Mucosa of rectum (tissue), 2 donors: ENCODE data around the gene RBBP7.

Experiments
- H3K27ac ChIP-seq, 2 donors: one replicate each; pipeline ENCODE4 v1.7.0; 2013; ENCODE audit warnings: inconsistent platforms in 2 of 2, low read depth in 2 of 2, low read length in 2 of 2
- H3K27me3 ChIP-seq, 2 donors: one replicate each; pipeline ENCODE4 v1.7.0; 2013; ENCODE audit warnings: low read length in 2 of 2; ENCODE audit not compliant: control insufficient read depth in 2 of 2, insufficient read depth in 2 of 2
- H3K36me3 ChIP-seq, 2 donors: one replicate each; pipeline ENCODE4 v1.7.0; 2013; ENCODE audit warnings: low read length in 2 of 2; ENCODE audit not compliant: control insufficient read depth in 2 of 2, insufficient read depth in 2 of 2
- H3K4me1 ChIP-seq, 2 donors: one replicate each; pipeline ENCODE4 v1.7.0; 2013; ENCODE audit warnings: low read length in 2 of 2, mild to moderate bottlenecking in 1 of 2; ENCODE audit not compliant: control insufficient read depth in 2 of 2, insufficient read depth in 2 of 2
- H3K4me3 ChIP-seq, 2 donors: one replicate each; pipeline ENCODE4 v1.7.0; 2013; ENCODE audit warnings: low read length in 2 of 2
- H3K9ac ChIP-seq, 2 donors: one replicate each; pipeline ENCODE4 v1.7.0; 2013; ENCODE audit warnings: low read length in 2 of 2, low read depth in 1 of 2, mild to moderate bottlenecking in 1 of 2
- H3K9me3 ChIP-seq, 2 donors: one replicate each; pipeline ENCODE4 v1.7.0; 2013; ENCODE audit warnings: low read length in 2 of 2; ENCODE audit not compliant: control insufficient read depth in 2 of 2
- donor health status: healthy.
- donor health status: Normal muscosa, but diverticular disease.

RBBP7 gene

DNA sequence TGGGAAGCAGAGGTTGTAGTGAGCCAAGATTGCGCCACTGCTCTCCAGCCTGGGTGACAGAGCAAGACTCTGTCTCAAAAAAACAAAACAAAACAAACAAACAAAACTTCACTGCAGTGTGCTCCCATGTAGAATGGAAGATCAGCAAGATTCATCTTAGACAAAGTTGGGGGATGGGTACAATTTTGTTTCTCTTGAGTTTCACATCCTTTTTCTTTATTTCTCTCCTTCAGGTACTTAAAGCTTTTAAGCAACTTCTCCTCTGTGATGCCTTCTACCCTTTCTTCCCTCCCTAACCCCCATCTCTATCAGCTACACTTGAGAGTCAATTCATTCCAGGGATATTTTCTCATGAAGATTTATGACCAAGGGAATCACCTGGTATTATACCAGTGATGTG lies 15.5 kb upstream of the RBBP7 start:
- Histone ChIP-seq H3K9ac (no peak overlapping the region), H3K4me3 (no peak overlapping the region), H3K36me3 (no peaks in the 10 kb centered on the region), H3K27ac (no peak overlapping the region), H3K4me1 (peaks cover 3 to 6% of the 10 kb centered on the region in 2 donors), H3K9me3 (no peaks in the 10 kb centered on the region), H3K27me3 (peaks cover 4 to 14% of the 10 kb centered on the region in 2 donors)

DNA sequence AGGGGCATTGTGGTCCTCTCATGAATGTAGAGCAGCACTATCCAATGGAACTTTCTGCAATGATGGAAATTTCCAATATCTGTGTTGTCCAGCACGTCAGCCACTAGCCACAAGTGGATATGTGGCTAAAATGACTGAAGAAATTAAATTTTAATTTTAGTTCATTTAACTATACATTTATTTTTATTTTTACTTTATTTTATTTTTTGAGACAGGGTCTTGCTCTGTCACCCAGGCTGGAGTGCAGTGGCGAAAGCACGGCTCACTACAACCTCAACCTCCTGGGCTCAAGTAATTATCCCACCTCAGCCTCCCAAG lies 13.3 kb upstream of the RBBP7 start:
- H3K27me3 ChIP-seq: peaks cover 4 to 14% of the 10 kb centered on the region in 2 donors
- peaks cover 3 to 6% of the 10 kb centered on the region in 2 donors for H3K4me1 ChIP-seq
- no peaks in the 10 kb centered on the region for H3K9me3 ChIP-seq
- H3K36me3 ChIP-seq: no peaks in the 10 kb centered on the region
- peak overlapping the region in 1 of 2 donors; percentile 67 for H3K4me3 ChIP-seq
- H3K9ac ChIP-seq: no peak overlapping the region
- H3K27ac ChIP-seq: no peak overlapping the region

DNA sequence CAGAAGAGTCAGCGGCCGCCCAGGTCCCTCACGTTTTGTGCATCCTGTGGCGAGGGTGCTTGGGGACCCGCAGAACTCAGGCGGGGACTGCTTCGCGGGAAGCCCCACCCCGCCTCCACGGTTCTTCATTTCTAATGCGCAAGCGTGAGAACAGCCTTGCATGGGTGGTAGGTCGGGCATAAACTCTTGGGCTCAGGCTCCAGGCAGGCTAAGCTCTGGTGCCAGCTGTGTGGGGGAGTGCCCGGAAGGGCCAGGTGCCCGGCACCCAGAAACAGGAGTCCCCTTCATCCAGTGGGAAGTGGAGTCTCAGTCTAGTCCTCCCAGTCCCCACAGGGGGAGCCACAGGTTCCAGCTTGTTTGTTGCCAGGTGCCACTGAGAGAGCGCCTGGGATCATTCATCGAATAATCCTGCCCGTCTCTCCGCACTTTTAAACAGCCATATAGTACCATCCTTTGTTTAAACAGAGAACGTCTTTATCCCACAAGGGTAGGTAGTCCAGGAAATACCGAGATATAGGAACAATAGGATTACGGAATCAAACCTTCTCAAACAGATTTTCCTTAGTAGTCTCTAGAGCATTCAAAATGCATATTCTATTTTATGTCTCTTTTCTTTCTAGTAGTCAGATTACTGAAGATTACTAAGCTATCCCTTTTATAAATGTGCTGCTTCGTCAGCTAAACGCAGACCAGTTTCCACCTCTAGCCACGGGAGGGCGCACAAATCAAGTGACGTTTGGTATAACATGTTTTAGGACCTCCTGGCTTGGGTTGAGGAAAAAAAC lies 12.7 kb upstream of the RBBP7 start:
- Histone ChIP-seq H3K27ac (peak overlapping the region; percentile 60 to 71), H3K9me3 (no peaks in the 10 kb centered on the region), H3K27me3 (peaks cover 4 to 14% of the 10 kb centered on the region in 2 donors), H3K4me1 (peaks cover 3 to 6% of the 10 kb centered on the region in 2 donors), H3K36me3 (no peaks in the 10 kb centered on the region), H3K4me3 (peak overlapping the region; percentile 65 to 67), H3K9ac (peak overlapping the region; percentile 43 to 53)

DNA sequence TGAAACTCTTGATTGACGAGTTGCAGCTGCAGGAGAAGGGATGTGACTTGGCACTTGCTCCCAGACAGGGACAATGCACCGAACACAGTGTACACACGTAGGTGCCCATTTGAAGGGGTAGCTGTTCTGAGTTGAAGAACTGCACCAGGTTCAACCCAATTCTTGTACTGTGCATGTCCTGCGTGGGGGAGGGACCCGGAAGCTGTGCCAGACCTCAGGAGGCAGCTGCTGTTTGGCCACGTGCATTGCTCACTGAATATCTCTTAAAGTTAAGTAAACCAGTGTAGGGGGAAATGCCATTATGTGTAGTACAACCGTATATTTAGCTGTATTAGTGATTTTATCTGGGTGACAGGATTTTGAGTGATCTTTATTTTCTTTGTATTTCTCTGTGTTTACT lies 12.0 kb upstream of the RBBP7 start:
- Histone ChIP-seq H3K4me3 (peak overlapping the region; percentile 27 to 45), H3K9ac (peak overlapping the region in 1 of 2 donors; percentile 2), H3K27ac (no peak overlapping the region), H3K36me3 (no peaks in the 10 kb centered on the region), H3K27me3 (peaks cover 4 to 15% of the 10 kb centered on the region in 2 donors), H3K9me3 (no peaks in the 10 kb centered on the region), H3K4me1 (peaks cover 3 to 6% of the 10 kb centered on the region in 2 donors)

DNA sequence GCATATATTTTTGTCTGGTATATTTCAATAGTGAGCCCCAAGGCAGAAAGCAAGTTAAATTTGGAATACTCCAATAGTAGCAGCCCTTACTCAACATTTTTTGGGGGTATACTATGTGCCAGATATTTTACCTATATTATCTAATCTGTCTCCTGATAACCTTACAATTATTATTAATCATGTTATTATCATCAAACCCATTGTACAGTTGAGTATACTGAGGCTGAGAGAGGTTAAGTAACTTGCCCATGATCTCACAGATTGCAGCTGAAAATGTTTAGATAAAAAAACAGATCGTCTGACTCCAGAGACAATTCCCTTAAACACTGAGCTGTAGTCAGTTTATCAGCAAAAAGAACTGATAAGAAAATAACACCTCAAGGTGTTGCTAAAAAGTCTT lies 6.5 kb upstream of the RBBP7 start:
- H3K27me3 ChIP-seq: peaks cover 0 to 10% of the 10 kb centered on the region in 2 donors
- H3K4me3 ChIP-seq: no peak overlapping the region
- H3K4me1 ChIP-seq: no peaks in the 10 kb centered on the region
- H3K27ac ChIP-seq: no peak overlapping the region
- H3K9me3 ChIP-seq: no peaks in the 10 kb centered on the region
- H3K36me3 ChIP-seq: no peaks in the 10 kb centered on the region
- H3K9ac ChIP-seq: no peak overlapping the region

DNA sequence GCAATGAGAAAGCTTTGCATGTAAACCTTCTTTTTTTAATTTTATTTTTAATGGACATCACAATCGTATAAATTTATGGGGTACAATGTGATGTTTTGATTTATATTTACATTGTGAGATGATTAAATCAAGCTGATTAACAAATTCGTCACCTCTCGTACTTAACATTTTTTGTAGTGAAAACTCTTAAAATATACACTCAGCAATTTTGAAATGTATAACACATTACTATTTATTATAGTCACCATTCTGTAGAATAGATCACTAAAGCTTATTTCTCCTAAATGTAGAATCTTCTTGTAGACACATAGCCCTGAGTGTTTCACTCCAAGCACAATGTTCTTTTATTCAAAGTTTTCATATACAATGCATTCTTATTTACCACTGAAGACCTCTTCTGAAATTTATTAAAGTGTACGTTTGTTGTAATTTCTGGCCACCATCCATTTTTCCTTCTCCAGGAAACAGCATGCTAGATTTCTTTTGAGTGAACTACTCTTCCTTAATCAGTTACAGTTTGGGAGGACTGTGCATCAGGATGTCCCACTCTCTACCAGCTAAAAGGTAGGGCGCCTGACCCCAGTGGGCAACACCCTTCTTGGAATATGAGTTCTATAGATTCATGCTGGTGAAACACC lies 4.4 kb upstream of the RBBP7 start:
- Histone ChIP-seq H3K4me1 (peaks cover 0 to 4% of the 10 kb centered on the region in 2 donors), H3K27me3 (peaks cover 0 to 10% of the 10 kb centered on the region in 2 donors), H3K36me3 (no peaks in the 10 kb centered on the region), H3K4me3 (no peak overlapping the region), H3K27ac (no peak overlapping the region), H3K9ac (no peak overlapping the region), H3K9me3 (no peaks in the 10 kb centered on the region)

DNA sequence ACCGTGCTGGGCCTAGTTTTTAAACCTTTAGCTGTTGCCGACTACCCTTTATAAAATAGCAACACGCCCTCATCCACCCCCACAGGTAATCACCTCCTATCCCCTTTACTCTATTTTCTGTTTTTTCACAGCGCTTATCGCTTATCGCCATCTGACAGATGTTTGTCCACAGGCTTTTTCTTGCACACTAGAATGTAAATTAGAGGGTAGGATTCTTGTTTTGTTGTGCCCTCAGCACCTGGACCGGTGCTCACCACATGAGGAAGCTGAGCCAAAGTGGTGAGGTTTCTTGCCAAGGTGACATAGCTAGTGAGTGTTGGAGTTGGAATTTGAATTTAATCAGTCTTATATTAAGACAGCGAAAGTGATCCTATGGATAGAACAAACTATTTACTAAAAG lies 2.9 kb upstream of the RBBP7 start:
- Histone ChIP-seq H3K36me3 (no peaks in the 10 kb centered on the region), H3K4me3 (no peak overlapping the region), H3K9ac (no peak overlapping the region)

DNA sequence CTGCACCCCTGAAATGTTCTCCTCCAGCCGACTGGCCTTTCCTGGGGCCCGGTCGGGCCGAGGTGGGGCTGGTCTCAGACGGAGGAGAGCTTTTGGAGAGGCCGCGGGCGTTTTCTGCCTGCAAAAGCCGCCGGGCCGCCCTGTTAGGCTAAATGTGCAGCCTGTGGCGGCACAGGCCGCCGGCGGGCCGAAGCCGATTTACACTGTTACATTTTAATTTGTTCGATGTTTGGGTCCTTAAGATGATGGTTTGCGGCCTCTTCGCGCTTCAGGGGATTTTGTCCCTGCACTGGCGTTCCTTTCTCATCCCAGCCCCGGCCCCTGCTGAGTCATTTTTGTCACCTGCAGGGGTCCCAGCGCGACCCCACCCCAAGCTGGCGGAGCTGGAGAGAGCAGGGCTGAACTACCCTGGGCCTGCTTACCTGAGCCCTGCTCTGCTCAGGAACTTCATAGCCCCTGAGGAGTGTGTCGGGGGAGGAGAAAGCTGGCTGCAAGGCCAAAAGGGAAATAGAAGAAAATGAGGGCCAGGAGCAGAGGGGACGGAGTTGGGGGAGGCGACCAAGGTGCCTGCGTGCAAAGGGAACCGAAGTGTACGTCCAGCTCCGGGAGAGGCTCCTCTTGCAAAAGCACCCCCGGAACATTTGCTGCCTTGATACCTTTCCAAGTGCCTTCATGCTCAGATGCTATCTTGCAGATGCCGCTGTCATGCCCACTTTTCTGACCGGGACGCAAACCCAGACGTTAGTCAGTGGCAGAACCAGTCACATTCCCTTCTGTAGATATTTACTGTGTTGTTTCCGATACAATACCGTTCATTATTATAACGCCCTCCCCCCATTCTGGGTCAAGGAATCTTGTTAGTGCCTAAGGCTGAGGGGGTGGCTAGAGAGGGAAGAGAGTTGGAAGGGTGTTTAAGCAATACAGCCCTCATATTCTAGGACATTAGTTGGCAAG lies 977 bp upstream of the RBBP7 start:
- Histone ChIP-seq H3K27me3 (peaks cover 0 to 7% of the 10 kb centered on the region in 2 donors), H3K9ac (peak overlapping the region; percentile 46 to 70), H3K4me3 (peak overlapping the region; percentile 57 to 75), H3K4me1 (peaks cover 0 to 7% of the 10 kb centered on the region in 2 donors), H3K36me3 (no peaks in the 10 kb centered on the region), H3K27ac (peak overlapping the region; percentile 61 to 82), H3K9me3 (no peaks in the 10 kb centered on the region)

More for the DNA sequence above, 2.9 kb upstream of the RBBP7 start:
- peaks cover 0 to 10% of the 10 kb centered on the region in 2 donors for H3K27me3 ChIP-seq
- no peak overlapping the region for H3K27ac ChIP-seq
- H3K4me1 ChIP-seq: peaks cover 0 to 7% of the 10 kb centered on the region in 2 donors
- no peaks in the 10 kb centered on the region for H3K9me3 ChIP-seq

DNA sequence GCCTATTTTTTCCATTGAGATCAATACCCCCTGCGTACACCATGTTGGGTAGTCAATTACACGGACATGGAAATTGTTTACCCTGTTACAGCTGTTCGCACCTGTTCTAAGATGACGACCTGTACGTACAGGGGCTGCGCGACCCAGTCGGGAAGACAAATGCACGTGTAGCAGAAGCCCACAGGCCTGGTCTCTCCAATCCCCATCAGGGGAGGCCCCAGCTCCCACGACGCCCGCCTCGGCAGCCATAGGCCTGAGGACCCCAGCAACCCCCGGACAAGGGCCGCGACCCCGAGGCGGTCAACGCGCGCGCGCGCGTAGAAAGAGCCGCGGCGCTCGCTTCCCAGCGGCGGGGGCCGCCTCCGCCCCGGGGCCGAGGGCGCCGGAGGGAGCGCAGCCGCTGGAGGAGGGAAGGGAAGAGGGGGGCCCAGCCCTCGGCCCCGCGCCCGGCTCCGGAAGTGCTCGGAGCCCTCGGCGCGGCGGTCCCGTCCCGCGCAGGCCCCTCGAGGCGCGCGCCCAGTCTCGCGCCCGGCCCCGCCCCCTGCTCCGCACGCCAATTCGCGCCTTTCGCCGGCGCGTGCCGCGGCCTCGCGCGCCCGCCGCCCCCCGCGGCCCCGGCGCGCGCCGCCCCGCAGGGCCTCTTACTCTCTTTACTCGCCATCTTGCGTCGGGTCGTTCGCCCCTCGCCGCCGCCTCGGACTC lies 618 bp downstream of the RBBP7 start:
- Histone ChIP-seq H3K4me3 (peak overlapping the region; percentile 76 to 82), H3K9me3 (no peaks in the 10 kb centered on the region), H3K9ac (peak overlapping the region; percentile 72 to 76), H3K36me3 (no peaks in the 10 kb centered on the region), H3K27me3 (peaks cover 2 to 5% of the 10 kb centered on the region in 2 donors), H3K4me1 (peaks cover 0 to 7% of the 10 kb centered on the region in 2 donors), H3K27ac (peak overlapping the region; percentile 88 to 92)
